ENCODE data around the gene ANTXR1. TPM values are rescaled to one million over a fixed set of nuclear protein-coding genes. Genes with fewer than 3 reads are reported as not detected.

The ANTXR1 gene
- total RNA-seq, 1 donor from 2014 or later = 144 TPM

DNA sequence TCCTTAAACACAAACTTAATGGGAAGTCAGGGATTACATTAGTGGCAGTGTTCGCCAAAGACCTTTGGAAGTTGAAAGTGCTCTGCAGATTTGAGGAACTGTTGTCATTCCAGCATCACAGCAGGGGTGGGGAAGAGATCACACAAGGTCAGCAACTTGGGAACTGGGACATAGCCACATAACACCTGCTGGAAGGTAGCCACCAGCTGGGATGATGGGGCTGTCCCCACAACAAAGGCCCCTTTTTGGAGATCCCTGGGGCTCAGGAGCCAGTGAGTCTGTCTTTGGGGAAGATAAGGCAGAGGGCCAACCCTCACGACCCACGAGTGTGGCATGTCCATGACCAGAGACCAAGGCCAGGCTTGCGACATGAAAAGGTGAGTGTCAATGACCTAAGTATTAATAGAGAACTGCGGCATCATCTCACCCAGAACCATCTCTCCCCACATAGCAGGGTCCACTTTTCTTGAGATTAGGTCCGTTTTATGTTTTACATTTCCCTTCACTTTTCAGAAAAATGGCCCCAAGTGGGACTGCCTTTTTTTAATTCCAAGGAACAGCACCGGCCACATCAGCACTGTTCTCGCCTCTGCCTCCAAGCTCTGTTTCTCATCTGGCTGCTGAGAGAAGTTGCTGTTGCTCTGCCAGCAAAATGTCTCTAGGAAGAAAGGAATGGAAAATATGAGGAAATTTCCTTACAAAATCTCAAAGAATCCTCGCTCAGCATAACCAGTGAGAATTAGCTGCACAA lies 267.1 kb downstream of the ANTXR1 start:
- Mint-ChIP-seq H3K4me1 (peaks cover 5% of the 10 kb centered on the region), H3K27ac (no peak overlapping the region), H3K9me3 (no peaks in the 10 kb centered on the region), H3K4me3 (no peak overlapping the region), H3K36me3 (no peaks in the 10 kb centered on the region), H3K27me3 (ENCODE audit: low read depth) (peaks cover 6% of the 10 kb centered on the region)
- DNase-seq (ENCODE audit: low spot score in 2 of 2, unreplicated experiment in 2 of 2) = no peak
- TF ChIP-seq, protein P1, sequence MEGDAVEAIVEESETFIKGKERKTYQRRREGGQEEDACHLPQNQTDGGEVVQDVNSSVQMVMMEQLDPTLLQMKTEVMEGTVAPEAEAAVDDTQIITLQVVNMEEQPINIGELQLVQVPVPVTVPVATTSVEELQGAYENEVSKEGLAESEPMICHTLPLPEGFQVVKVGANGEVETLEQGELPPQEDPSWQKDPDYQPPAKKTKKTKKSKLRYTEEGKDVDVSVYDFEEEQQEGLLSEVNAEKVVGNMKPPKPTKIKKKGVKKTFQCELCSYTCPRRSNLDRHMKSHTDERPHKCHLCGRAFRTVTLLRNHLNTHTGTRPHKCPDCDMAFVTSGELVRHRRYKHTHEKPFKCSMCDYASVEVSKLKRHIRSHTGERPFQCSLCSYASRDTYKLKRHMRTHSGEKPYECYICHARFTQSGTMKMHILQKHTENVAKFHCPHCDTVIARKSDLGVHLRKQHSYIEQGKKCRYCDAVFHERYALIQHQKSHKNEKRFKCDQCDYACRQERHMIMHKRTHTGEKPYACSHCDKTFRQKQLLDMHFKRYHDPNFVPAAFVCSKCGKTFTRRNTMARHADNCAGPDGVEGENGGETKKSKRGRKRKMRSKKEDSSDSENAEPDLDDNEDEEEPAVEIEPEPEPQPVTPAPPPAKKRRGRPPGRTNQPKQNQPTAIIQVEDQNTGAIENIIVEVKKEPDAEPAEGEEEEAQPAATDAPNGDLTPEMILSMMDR (IDR thresholded peaks at IDR 0.05; ENCODE audit: unreplicated experiment) = no peak

DNA sequence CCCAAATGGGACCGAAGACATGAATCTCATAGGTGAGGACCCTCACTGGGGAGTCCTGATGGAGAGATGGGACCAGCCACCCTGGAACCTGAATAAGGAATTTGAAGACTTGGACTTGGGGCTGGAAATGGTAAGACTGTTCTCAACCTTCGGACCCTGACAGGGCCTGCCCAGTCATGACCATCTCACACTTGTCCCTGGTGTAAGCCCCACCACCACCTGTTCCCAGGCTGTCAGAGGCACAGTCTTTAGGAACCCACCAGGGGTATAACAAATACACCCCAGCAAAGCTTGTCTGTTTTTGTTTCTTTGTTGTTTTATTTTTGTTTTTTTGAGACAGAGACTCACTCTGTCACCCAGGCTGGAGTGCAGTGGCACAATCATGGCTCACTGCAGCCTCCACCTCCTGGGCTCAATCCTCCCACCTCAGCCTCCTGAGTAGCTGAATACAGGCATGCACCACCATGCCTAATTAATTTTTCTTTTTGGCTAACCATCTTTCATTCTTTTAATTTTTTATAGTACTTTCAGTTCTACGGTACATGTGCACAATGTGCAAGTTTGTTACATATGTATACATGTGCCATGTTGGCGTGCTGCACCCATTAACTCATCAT lies 267.9 kb downstream of the ANTXR1 start:
- no peak overlapping the region for H3K4me3 Mint-ChIP-seq
- no peak overlapping the region for H3K27ac Mint-ChIP-seq
- peaks cover 4% of the 10 kb centered on the region for H3K27me3 Mint-ChIP-seq (ENCODE audit: low read depth)
- no peaks in the 10 kb centered on the region for H3K36me3 Mint-ChIP-seq
- H3K4me1 Mint-ChIP-seq = peaks cover 5% of the 10 kb centered on the region
- no peak for DNase-seq (ENCODE audit: low spot score in 2 of 2, unreplicated experiment in 2 of 2)
- no peaks in the 10 kb centered on the region for H3K9me3 Mint-ChIP-seq
- TF ChIP-seq, protein P1 (IDR thresholded peaks at IDR 0.05; ENCODE audit: unreplicated experiment) = no peak

DNA sequence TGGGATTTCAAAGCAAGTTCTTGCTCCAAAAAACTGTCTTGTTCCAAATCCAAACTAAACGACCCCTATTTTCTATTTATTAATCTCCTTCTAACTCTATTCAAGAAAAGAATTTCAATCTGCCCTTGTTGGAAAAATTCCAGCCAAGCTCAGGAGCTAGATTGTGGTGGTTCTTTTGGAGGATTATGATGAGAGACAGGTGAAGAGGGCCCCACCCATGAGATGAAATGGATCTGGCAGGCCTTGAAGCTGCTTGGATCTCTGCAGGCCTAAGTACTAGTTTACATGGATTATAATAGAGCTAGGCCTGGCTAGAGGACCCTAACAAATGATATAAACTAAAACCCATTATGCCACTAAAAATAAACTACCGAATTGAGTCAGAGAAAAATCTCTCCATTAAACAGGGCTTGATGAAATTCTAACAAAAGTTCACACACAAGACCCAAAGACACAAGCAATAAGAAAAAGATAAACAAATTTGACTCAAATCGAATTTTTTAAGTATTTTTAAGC lies 272.5 kb downstream of the ANTXR1 start:
- Mint-ChIP-seq H3K4me3 (no peak overlapping the region), H3K27me3 (ENCODE audit: low read depth) (no peaks in the 10 kb centered on the region), H3K27ac (no peak overlapping the region), H3K36me3 (no peaks in the 10 kb centered on the region), H3K9me3 (no peaks in the 10 kb centered on the region), H3K4me1 (no peaks in the 10 kb centered on the region)
- DNase-seq (ENCODE audit: low spot score in 2 of 2, unreplicated experiment in 2 of 2) = no peak
- TF ChIP-seq, protein P1 (IDR thresholded peaks at IDR 0.05; ENCODE audit: unreplicated experiment) = no peak

GRCh38 chr2:69287544-69287943 lies 274.6 kb downstream of the ANTXR1 start:
- H3K36me3 Mint-ChIP-seq = no peaks in the 10 kb centered on the region
- no peak overlapping the region for H3K27ac Mint-ChIP-seq

GRCh38 chr2:69288429-69288828 lies 275.4 kb downstream of the ANTXR1 start:
- Mint-ChIP-seq H3K36me3 (no peaks in the 10 kb centered on the region), H3K27ac (no peak overlapping the region), H3K27me3 (ENCODE audit: low read depth) (no peaks in the 10 kb centered on the region), H3K9me3 (no peaks in the 10 kb centered on the region), H3K4me1 (peaks cover 4% of the 10 kb centered on the region), H3K4me3 (no peak overlapping the region)
- TF ChIP-seq, protein P1 (IDR thresholded peaks at IDR 0.05; ENCODE audit: unreplicated experiment) = no peak
- DNase-seq (ENCODE audit: low spot score in 2 of 2, unreplicated experiment in 2 of 2) = no peak

More at GRCh38 chr2:69287544-69287943, 274.6 kb downstream of the ANTXR1 start:
- TF ChIP-seq, protein P1 (IDR thresholded peaks at IDR 0.05; ENCODE audit: unreplicated experiment) = no peak
- no peaks in the 10 kb centered on the region for H3K9me3 Mint-ChIP-seq
- no peak overlapping the region for H3K4me3 Mint-ChIP-seq
- peaks cover 4% of the 10 kb centered on the region for H3K4me1 Mint-ChIP-seq
- DNase-seq (ENCODE audit: low spot score in 2 of 2, unreplicated experiment in 2 of 2) = no peak
- no peaks in the 10 kb centered on the region for H3K27me3 Mint-ChIP-seq (ENCODE audit: low read depth)
